Measurements from ENCODE around the gene RPL13.
"Not testable (repeated sequence)": the region's sequence is repeated elsewhere in the genome, so short reads cannot be mapped to it uniquely, and the experiment has no call there.

Gene RPL13

GRCh38 chr16:89583895-89584644, 23.6 kb downstream of the RPL13 start:
- DNase-seq (ENCODE audit: low read depth) = no peak
- no peak overlapping the region for H3K4me3 ChIP-seq (ENCODE audit: low read depth, low read length)
- no peak for TF ChIP-seq CTCF (conservative IDR thresholded peaks at IDR 0.05; ENCODE audit: low read depth, low read length)

- DNase-seq (ENCODE audit: low read depth) = peak; percentile 33
- no peak for TF ChIP-seq CTCF (conservative IDR thresholded peaks at IDR 0.05; ENCODE audit: low read depth, low read length)
- H3K4me3 ChIP-seq (ENCODE audit: low read depth, low read length) = no peak overlapping the region
These were observed 24.5 kb downstream of the RPL13 start for GRCh38 chr16:89584768-89585549.

- H3K4me3 ChIP-seq (ENCODE audit: low read depth, low read length) = no peak overlapping the region
- no peak for DNase-seq (ENCODE audit: low read depth)
- TF ChIP-seq CTCF (conservative IDR thresholded peaks at IDR 0.05; ENCODE audit: low read depth, low read length) = no peak
These were observed 25.7 kb downstream of the RPL13 start for GRCh38 chr16:89586218-89586617.

GRCh38 chr16:89586853-89587252, 26.4 kb downstream of the RPL13 start:
- no peak for TF ChIP-seq CTCF (conservative IDR thresholded peaks at IDR 0.05; ENCODE audit: low read depth, low read length)
- H3K4me3 ChIP-seq (ENCODE audit: low read depth, low read length) = no peak overlapping the region
- peak; percentile 68 for DNase-seq (ENCODE audit: low read depth)

- not testable (repeated sequence) for H3K4me3 ChIP-seq (ENCODE audit: low read depth, low read length); DNase-seq (ENCODE audit: low read depth)
These were observed 27.2 kb downstream of the RPL13 start for GRCh38 chr16:89587676-89588075.

- no peak for DNase-seq (ENCODE audit: low read depth)
- H3K4me3 ChIP-seq (ENCODE audit: low read depth, low read length) = no peak overlapping the region
- no peak for TF ChIP-seq CTCF (conservative IDR thresholded peaks at IDR 0.05; ENCODE audit: low read depth, low read length)
These were observed 28.1 kb downstream of the RPL13 start for GRCh38 chr16:89588413-89589109.

GRCh38 chr16:89589241-89589926, 28.9 kb downstream of the RPL13 start:
- DNase-seq (ENCODE audit: low read depth) = no peak
- no peak for TF ChIP-seq CTCF (conservative IDR thresholded peaks at IDR 0.05; ENCODE audit: low read depth, low read length)
- no peak overlapping the region for H3K4me3 ChIP-seq (ENCODE audit: low read depth, low read length)
